Measurements from ENCODE around the gene MKX.
A peak's percentile ranks its signal among the peaks of the same experiment; 100 is the strongest.

Gene MKX

DNA sequence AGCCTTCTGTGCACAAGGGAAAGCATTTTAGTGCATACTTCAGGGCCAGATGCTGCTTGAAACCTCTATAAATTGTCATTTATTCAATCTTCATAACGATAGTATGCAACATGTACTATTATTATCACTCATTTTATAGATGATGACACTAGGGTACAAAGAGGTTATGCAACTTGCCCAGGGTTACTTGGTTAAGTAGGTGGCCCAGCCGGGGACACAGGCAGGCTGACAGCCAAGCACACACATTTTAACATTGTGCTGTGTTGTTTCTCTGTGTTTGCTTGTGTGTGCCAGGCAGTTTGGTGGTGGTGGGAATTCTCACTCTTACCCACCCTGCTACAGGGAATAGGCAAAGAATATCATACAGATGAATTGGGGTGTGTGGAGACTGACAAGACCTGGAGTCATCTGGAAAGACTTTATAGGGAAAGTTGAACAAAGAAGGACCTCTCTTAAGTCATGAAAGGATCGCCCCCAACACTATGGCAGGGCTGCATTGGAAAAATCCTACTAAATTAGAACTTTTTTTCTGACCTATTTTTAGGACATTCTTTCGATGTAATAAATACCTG is 98.9 kb downstream of the MKX start:
- no peak for DNase-seq (ENCODE audit: low spot score)

DNA sequence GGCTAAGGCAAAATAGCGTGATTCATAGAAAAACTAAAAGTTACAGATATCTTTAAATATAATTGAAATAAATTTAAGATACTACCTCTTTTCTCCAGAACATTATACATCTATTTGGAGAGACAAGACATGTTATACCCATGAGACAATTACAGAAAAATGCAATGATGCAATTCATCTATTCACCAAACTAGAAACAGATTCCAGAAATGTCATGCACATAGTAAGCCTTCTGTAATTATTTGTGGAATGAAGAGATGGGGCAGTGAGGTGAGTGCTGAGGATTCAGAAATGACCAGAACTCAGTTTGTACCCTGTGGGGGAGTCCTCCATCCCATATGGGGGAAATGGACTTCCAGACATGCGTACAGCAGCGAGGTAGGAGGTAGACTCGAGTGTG is 99.4 kb downstream of the MKX start:
- peak; percentile 60 for DNase-seq (ENCODE audit: low spot score)

DNA sequence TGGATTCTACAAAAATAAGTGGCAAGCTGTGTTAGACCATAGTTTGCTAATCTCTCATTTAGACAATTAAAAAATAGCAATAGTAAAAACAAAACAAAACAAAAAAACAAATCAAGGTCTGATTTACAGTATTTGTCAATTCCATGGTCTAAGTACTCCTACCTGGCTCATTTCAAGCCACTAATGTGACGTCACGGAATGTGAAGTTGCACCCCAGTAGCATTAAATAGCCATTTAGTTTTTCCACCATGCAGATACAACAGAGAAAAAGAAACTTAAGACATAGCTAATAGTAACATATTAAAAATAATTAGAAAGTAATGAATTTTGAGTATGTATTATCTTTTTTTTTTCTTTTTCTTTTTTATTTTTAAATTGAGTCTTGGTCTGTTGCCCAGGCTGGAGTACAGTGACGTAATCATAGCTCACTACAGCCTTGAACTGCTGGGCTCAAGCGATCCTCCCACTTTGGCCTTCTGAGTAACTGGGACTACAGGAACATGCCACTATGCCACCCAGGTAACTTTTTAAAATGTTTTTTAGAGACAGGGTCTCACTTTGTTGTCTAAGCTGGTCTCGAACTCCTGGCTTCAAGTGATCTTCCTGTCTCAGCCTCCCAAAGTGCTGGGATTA is 101.2 kb downstream of the MKX start:
- DNase-seq (ENCODE audit: low spot score), result no peak

DNA sequence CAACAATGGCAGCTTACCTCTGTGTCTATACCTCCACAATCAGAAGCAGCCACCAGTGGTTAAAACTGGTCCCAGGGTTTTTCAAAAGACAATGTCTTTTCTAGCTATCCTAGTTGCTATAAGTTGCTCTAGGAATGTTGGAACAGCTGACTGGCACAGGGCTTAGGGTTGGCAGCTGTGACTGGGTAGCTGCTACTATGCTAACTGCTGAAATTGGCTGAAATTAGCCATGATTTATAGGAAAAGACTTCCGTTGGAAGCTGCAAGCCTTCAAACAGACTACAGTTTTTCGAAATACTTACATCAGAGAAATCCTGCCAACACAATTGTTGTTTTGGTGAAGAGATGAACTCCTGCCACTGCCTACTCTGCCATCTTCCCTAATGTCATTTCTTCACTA is 102.3 kb downstream of the MKX start:
- DNase-seq (ENCODE audit: low spot score), result no peak

DNA sequence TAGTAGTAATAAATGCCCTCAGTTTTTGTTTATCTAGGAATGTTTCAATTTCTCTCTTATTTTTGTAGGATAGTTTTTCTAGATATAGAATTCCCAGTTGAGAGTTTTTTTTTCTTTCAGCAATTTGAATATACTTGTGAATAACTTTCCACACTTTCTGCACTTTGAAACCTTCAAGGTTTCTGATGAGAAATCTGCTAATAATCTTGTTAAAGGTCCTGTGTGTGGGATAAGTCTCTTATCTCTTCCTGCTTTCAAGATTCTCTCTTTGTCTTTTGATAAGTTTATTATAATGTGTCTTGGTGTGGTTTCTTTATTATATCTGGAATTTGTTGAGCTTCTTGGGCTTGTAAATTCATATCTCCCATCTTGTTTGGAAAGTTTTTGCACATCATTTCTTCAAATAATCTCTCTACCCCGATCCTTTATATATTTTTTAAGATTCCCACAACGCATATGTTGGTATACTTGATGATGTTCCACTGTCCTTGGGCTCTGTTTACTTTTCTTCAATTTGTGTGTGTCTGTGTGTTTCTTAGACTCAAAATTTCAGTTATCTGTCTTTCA is 103.5 kb downstream of the MKX start:
- no peak for DNase-seq (ENCODE audit: low spot score)

DNA sequence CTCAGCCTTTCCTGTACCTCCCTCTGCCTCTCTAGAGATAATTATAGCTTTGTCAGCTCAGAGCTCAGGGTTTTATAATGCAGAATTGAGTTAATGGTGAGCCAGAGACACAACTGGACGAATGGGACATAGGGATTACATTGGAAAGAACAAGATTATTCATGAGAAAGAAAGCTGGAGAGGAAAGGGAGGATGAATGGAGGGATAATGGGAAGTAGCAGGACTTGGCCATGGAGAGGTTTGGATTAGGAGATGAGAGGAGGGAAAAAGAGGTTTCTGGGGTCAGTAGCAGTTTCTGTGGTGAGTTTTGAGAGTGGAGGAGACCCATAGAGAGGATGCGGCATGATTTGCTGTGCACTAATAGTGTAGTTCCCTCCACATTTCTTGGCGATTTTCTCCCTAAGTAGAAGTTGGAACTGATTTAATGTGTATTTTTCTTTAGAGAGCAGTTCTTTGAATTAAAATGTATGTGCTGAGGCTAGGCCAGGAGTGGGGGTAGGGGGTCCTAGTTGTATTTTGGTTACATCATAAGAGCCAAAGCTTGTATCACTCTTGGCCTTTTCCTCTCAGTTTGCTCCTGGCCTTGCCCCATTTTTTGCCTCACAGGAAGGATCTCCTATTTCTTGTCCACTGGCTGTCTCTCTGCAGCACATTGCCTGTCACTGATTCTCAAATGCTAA is 107.4 kb downstream of the MKX start:
- DNase-seq (ENCODE audit: low spot score), result no peak

DNA sequence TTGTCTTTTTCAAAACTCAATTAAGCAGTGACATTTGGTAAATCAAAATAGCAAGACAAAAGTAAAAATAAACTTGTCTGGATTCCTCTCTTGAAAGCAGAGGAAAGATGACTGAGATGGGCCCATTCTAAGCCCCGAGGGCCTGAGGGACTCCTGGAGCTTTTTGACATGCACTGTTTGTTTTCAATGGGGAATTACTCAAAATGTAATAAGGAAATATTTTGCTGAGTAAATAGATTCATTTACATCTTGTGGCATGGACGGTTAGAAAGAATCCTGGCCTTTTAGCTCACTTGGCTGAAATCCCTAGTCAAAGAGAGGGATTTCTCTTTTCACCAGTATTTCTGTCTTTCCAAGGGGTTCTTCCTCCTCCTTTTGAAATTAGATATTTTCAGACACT is 108.0 kb downstream of the MKX start:
- no peak for DNase-seq (ENCODE audit: low spot score)

DNA sequence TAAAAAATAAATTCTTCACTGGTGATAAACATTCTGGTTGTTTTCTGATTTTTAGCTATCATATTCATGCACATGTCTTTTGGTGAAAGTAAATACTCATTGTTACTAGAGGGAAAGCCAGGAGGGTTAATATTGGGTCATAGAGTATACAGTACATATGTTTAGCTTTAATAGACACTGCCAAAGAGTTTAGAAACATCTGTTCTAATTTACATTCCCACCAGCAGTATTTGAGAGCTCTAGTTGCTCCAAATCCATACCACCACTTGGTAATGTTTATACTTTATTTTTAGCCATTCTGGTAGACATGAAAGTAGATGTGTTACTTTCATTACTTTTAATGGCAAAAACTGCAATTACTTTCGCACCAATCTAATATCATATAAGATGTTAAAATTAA is 108.8 kb downstream of the MKX start:
- DNase-seq (ENCODE audit: low spot score), result no peak

DNA sequence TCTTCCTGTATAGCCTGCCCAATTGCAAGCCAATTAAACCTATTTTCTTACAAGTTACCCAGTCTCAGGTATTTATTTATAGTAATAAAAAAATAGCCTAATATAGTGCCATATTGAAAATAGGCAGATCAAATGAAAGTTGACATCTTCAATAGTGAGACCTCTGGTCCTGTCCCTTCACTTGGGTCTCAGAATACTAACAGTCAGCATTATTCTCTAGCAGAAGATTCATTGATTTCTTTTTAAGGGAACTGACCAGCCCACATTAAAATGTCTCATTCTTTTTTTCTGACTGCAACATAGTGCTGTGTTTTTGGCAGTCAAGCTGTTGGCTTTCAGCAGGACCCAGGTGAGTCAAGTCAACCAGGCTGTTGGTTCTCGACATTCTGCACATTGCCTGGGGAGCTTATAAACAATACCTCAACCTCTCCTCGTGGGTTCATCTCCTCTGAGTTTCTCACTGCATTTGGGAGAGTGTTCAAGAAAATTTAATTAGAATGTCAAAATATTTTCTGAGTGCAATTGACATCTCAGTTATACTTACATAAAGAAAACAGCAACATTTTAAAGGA is 109.8 kb downstream of the MKX start:
- no peak for DNase-seq (ENCODE audit: low spot score)

DNA sequence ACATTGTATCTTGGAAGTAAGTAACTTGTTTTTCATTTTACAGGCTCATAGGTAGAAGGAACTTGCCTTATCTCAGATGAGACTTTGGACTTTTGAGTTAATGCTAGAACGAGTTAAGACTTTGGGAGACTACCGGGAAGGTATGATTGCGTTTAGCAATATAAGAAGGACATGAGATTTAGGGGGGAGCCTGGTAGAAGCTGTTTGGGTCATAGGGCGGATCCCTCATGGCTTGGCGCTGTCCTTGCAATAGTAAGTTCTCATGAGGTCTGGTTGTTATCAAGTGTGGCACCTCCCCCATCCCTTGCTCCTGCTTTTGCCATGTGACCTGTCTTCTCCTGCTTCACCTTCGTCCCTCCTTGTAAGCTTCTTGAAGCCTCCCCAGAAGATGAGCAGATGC is 110.3 kb downstream of the MKX start:
- no peak for DNase-seq (ENCODE audit: low spot score)

DNA sequence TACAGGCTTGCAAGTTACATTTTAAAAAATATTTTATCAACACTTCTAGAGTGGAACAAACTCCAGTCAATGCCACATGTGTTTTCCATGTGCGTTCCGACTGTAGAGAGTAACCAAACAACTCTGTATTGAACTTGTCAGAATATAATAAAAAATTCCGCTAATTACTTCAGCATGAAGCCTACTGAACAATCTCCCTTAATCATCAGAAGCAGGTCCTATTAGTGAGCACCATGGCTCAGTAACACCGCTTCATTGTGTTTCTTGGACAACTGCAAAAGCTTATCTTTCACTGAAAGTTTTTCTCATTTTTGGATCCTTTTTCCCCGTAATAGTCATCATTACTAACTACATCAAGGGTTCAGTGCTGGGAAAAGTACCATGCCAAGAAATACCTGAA is 117.0 kb downstream of the MKX start:
- peak; percentile 32 for DNase-seq (ENCODE audit: low spot score)

DNA sequence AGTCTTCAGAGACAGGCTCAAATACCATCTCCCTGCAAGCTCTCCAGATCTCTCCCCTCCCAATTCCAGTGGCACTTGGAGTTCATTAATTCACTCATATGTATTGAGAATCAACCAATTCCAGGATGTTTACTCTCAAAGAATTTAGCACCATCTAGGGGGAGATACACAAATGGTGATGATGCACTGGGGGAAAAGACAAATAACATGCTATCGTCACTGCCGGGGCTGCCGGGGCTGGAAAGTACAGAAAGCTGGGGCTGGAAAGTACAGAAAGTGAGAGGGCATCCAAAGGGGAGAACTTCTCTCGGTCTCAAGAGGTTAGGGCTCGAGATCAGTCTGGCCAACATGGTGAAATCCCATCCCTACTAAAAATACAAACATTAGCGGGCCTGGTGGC is 118.7 kb downstream of the MKX start:
- DNase-seq (ENCODE audit: low spot score), result no peak

DNA sequence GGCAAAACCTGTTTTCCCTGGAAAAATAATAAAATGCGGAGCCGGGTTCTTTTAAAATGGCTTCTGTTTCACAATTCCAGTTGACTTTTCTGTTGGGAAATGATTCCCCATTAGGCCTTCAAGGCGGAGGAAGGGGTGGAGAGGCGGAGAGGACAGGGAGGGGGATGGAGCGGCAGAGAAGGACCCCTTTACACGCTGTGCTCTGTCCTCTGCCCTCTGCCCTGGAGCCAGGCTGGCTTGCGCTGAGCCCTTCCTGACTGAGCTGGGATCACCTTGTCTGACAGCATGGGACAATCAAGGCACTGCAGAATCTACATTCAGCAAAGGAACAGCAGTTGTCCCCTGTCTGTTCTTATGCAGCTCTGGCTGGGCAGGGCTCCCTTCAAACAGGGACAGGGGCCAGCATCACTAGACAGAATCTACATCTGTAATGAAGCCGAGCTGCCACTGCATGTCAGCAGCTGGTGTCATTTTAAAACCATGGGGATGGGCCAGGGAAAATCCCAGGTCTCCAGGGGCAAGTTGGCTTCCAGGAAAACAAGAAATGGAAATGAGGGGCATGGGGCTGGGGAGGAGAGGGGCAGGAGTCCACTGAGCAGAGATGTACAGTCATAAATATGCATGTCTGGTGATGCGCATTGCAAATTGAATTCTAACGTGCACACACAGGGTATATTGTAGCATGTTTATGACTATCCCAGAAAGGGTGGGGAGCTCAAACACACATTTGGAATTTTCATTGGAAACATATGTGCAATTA is 120.0 kb downstream of the MKX start:
- DNase-seq (ENCODE audit: low spot score), result peak; percentile 32

DNA sequence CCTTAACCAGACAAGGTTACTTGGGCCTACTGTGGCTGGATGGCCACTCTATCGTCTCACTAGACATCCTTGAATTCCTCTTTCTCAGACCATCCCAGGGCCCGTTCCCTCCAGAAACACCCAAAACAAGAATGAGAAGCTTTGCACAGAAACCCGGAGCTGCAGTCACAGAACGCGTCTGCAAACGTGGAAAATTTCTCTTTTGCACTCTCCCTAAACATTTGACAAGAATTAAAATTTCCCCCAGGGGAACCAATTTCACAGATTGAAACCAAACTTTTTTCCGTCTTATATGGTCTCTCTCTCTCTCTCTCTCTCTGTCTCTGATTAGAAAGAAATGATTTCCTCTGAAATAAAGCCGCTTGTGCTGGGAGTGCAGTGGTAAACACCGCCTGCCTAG is 120.7 kb downstream of the MKX start:
- no peak for DNase-seq (ENCODE audit: low spot score)

Data from AG20443 (cell line).